Fibroblast of villous mesenchyme (primary cell): ENCODE measurements around the gene EML1. TPM values are rescaled to one million over a fixed set of nuclear protein-coding genes. Genes with fewer than 3 reads are reported as not detected.

Experiments
- DNase-seq: peaks from one replicate; pipeline ENCODE4 v3.0.0-alpha.2; 2010; ENCODE audit warnings: low read depth
- H3K4me3 ChIP-seq: 2 replicates; pipeline ENCODE4 v1.5.1; 2011; ENCODE audit warnings: low read depth, mild to moderate bottlenecking, low read length
- small RNA-seq: library from RNA; depleted of rRNA; stranded (forward); fragments of <200 nt; gene quantifications from one replicate; pipeline ENCODE3, GENCODE V24; 2012
- total RNA-seq: library from RNA; depleted of rRNA; stranded (reverse); fragments of >200 nt; gene quantifications from 2 replicates; pipeline ENCODE4 v1.2.3, GENCODE V29; 2012
- TF ChIP-seq, protein P1 (sequence below): IDR thresholded peaks from 2 replicates; pipeline ENCODE4 v1.5.1; 2012; ENCODE audit warnings: low read depth, mild to moderate bottlenecking, low read length; ENCODE audit not compliant: insufficient read depth

EML1 gene
- total RNA-seq, 1 donor, result 34.5 TPM

DNA sequence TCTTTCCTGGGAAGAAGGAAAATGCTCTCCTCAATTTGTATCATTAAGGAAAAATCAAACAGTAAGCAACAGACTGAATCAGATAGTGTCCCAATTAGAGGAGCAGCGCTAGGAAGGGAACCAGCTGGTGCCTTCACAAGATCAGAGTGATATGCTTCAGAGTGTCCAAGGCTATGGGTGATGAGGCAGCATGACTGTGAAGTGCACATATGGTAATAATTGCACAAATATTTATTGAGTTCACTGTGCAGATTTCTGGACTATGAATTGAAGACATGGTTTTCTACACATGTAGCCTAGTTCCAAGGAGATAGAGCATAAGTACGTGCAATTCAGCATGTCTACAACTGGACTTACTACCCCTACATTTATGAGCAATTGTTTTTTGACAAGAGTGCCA, 193.2 kb downstream of the EML1 start:
- no peak overlapping the region for H3K4me3 ChIP-seq
- TF ChIP-seq, protein P1, sequence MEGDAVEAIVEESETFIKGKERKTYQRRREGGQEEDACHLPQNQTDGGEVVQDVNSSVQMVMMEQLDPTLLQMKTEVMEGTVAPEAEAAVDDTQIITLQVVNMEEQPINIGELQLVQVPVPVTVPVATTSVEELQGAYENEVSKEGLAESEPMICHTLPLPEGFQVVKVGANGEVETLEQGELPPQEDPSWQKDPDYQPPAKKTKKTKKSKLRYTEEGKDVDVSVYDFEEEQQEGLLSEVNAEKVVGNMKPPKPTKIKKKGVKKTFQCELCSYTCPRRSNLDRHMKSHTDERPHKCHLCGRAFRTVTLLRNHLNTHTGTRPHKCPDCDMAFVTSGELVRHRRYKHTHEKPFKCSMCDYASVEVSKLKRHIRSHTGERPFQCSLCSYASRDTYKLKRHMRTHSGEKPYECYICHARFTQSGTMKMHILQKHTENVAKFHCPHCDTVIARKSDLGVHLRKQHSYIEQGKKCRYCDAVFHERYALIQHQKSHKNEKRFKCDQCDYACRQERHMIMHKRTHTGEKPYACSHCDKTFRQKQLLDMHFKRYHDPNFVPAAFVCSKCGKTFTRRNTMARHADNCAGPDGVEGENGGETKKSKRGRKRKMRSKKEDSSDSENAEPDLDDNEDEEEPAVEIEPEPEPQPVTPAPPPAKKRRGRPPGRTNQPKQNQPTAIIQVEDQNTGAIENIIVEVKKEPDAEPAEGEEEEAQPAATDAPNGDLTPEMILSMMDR, result no peak
- DNase-seq, result no peak

DNA sequence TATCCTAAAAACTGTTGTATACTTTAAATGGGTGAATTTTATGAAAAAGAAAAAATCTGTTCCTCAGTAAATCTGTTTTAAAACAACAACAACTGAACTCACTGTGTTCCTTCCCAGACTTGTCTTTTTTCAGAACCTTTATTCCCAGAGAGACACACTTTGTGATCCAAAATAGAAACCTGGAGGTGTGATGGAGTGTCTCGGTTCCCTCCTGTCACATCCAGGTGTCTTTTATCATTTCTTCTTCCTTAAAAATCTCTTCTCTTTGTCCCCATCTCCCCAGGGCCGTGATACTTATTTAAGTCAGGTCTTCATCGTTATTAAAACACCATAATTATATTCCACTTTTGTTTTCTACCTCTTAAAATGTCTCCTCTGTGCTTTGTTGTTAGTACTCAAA, 195.8 kb downstream of the EML1 start:
- DNase-seq, result no peak
- no peak overlapping the region for H3K4me3 ChIP-seq
- TF ChIP-seq, protein P1, result no peak

DNA sequence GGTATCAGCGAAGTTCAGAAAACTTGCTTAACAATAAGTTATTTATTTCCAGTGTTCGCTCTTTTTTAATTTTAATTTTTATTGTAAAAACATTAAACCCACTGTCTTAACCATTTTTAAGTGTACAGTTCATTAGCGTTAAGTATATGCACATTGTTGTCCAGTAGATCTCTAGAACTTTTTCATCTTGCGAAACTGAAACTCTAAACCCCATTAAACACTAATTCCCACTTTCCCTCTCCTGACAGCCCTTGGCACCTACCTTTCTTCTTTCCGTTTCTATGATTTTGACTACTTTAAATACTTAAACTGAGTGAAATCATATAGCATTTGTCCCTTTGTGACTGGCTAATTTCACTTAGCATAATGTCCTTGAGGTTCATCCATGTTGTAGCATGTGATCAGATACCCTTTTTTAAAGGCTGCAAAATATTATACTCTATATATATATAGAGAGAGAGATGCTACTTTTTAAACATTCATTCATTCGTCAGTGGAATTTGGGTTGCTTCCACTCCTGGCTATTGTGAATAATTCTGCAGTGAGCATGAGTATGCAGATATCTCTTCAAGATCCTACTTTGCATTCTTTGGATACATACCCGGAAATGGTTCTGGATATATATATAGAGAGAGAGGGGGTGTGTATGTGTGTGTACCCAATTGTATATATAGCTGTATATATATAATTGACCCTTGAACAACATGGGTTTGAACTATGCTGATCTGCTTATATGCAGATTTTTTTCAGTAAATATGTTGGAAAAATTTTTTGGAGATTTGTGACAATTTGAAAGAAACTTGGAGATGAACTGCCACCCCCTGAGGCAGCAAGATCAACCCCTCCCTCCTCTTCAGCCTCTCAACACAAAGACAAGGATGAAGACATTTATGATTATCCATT, 197.3 kb downstream of the EML1 start:
- TF ChIP-seq, protein P1, result no peak
- no peak for DNase-seq
- H3K4me3 ChIP-seq, result no peak overlapping the region

DNA sequence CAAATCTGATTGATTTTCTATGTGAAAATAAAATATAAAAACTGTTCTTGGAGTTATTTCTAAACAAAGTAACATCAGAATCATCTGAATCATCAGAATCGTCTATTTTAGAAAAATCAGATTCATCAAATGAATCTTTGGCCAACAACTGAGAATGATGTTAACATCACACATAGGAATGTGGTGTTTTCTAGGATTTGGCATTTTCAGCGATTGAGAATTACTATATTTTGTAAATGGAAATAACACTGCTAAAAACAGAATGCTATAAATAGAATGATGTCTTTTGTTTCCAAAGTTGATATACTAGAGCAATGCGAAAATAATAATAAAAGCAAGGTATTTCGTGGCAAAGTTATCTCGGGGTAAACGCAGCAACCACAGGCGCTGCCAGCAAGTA, 198.1 kb downstream of the EML1 start:
- no peak overlapping the region for H3K4me3 ChIP-seq
- TF ChIP-seq, protein P1, result no peak
- no peak for DNase-seq

Small RNAs within 50 kb of the gene (small RNA-seq; reads per million reads assigned to genes)
- not detected for gene RNU1-47P

Other genes starting within 250 kb of the EML1 start
- 7.4 and 11.2 TPM in 2 replicates for gene CCDC85C, start 189.2 kb upstream of the EML1 start, total RNA-seq
- gene HHIPL1, start 148.3 kb upstream of the EML1 start, total RNA-seq, result 3.9 TPM in 2 replicates
- gene CYP46A1, start 109.1 kb upstream of the EML1 start, total RNA-seq, result under 0.01 TPM in 2 replicates